K562 (cell line): ENCODE measurements around the gene NKAIN4.

Experiments
- CEBPZ ChIP-seq: fragments of 150-350 bp; IDR thresholded peaks from 2 replicates; pipeline ENCODE4 v1.6.1; 2014; ENCODE audit warnings: low read depth, mild to moderate bottlenecking, low read length, borderline replicate concordance
- CTCF ChIP-seq, 3 experiments: IDR thresholded peaks in 2 of 3; conservative IDR thresholded peaks in 1 of 3; 2 replicates each; pipeline ENCODE4 v1.5.1; 2011 to 2012; ENCODE audit warnings: low read length in 3 of 3, mild to moderate bottlenecking in 3 of 3, control low read depth in 2 of 3, improper control_type of control experiment in 1 of 3, inconsistent platforms in 1 of 3, low read depth in 1 of 3, mixed read lengths in 1 of 3, moderate library complexity in 1 of 3; ENCODE audit not compliant: insufficient read depth in 2 of 3
- ELK1 ChIP-seq: sonication (generic); formaldehyde crosslinking; IDR thresholded peaks from 2 replicates; pipeline ENCODE4 v1.8.1; 2022; ENCODE audit warnings: missing genetic modification reagents
- HDAC3 ChIP-seq: fragments of 450-650 bp; IDR thresholded peaks from 2 replicates; pipeline ENCODE4 v1.6.1; 2018; ENCODE audit warnings: borderline replicate concordance, mild to moderate bottlenecking, moderate library complexity; ENCODE audit not compliant: partially characterized antibody
- MLX ChIP-seq, 2 experiments: fragments of 450-650 bp in 1 of 2; sonication (generic) in 1 of 2; formaldehyde crosslinking; conservative IDR thresholded peaks; 2 replicates each; pipeline versions ENCODE4 v1.4.0 to v1.8.1; 2020 to 2022; ENCODE audit warnings: mild to moderate bottlenecking in 1 of 2, missing genetic modification reagents in 1 of 2
- RFX5 ChIP-seq: IDR thresholded peaks from 2 replicates; pipeline ENCODE4 v1.6.1; 2011; ENCODE audit warnings: low read depth, mild to moderate bottlenecking, improper control_type of control experiment, low read length
- SRSF1 ChIP-seq: fragments of 200-400 bp; formaldehyde crosslinking; IDR thresholded peaks from 2 replicates; pipeline ENCODE4 v1.6.1; 2017; ENCODE audit warnings: mild to moderate bottlenecking, low read depth, low read length, moderate library complexity
- SRSF9 ChIP-seq: fragments of 200-400 bp; formaldehyde crosslinking; IDR thresholded peaks from 2 replicates; pipeline ENCODE4 v1.6.1; 2017; ENCODE audit warnings: low read depth, low read length, borderline replicate concordance
- TCF7L2 ChIP-seq: fragments of 150-350 bp; IDR thresholded peaks from 2 replicates; pipeline ENCODE4 v1.6.1; 2016; ENCODE audit warnings: low read depth, mild to moderate bottlenecking, low read length, moderate library complexity
- ZBTB1 ChIP-seq: sonication (generic); formaldehyde crosslinking; IDR thresholded peaks from 2 replicates; pipeline ENCODE4 v1.8.1; 2023; ENCODE audit warnings: missing genetic modification reagents, low read depth, mild to moderate bottlenecking, borderline replicate concordance

GRCh38 chr20:63265891-63266515, 11.7 kb upstream of the NKAIN4 start:
- no peak for TF ChIP-seq TCF7L2
- TF ChIP-seq SRSF1 = no peak
- TF ChIP-seq CTCF (IDR thresholded peaks at IDR 0.05 in 2 of 3, conservative IDR thresholded peaks at IDR 0.05 in 1 of 3; ENCODE audit: insufficient read depth in 2 of 3, low read depth in 1 of 3, low read length in 3 of 3) = no peak
- TF ChIP-seq RFX5 = no peak
- no peak for TF ChIP-seq ZBTB1 (CRISPR knock-in tag)
- TF ChIP-seq HDAC3 = no peak
- TF ChIP-seq CEBPZ = no peak
- TF ChIP-seq SRSF9 = no peak
- no peak for TF ChIP-seq ELK1 (CRISPR knock-in tag)
- no peak for TF ChIP-seq MLX (CRISPR knock-in tag; conservative IDR thresholded peaks at IDR 0.05)
